Measurements from ENCODE around the gene GPR156.
"Not testable (repeated sequence)": the region's sequence is repeated elsewhere in the genome, so short reads cannot be mapped to it uniquely, and the experiment has no call there.

The GPR156 gene

DNA sequence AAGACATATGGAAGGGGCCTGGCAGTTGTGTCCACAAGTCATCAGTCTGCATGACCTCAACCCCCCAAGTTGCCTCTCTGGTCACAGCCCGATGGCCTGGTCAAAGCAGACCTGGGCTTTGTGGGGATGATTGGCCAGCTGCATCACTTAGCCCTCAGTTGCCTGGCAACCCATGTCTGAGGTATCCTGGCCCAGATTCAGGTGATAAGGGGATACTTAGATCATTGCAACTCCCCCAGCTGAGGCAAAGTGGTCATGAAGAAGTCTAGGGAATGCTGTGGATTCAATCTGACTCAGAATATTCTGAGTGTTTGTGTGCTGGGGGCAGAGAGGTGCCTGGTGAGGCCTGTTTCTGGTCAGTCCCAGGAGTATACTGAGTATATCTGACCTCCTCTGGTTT, 5.0 kb downstream of the GPR156 start:
- DNase-seq, result no peak

DNA sequence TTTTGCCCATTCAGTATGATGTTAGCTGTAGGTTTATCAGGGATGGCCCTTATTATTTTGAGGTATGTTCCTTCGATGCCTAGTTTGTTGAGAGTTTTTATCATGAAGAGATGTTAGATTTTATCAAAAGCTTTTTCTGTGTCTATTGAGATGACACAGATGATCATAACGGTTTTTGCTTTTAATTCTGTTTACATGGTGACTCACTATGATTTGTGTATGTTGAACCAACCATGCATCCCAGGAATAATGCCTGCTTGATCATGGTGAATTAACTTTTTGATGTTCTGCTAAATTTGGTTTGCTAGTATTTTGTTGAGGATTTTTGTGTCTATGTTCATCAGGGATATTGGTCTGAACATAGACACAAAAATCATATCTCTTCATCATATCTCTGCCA, 8.3 kb downstream of the GPR156 start:
- in situ Hi-C loops (cut with MboI; ENCODE audit: low pct_unique_long_range_greater_than_20kb, low sequenced_read_pairs), result no loop called here
- no peak for DNase-seq

More for the DNA sequence above, 5.0 kb downstream of the GPR156 start:
- in situ Hi-C loops (cut with MboI; ENCODE audit: low pct_unique_long_range_greater_than_20kb, low sequenced_read_pairs), result no loop called here

DNA sequence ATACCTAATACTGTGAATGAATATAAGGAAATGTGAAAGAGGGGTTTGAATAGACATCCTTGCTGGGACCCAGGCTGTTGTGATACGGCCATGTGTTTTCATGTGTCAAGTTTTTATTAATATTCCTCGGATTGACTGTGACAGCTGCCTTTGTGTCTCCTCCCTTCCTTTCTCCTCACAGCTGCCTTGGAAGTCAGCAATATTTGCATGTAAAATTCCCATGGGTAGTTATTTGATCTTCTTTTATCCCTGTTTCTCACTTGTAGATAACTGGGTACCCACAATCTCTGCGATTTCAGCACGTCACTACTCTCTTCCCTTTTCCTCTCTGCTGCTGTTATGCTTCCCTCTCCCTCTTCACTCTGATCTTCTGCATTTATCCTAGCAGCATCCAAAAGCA, 9.4 kb downstream of the GPR156 start:
- DNase-seq, result no peak
- in situ Hi-C loops (cut with MboI; ENCODE audit: low pct_unique_long_range_greater_than_20kb, low sequenced_read_pairs), result no loop called here

DNA sequence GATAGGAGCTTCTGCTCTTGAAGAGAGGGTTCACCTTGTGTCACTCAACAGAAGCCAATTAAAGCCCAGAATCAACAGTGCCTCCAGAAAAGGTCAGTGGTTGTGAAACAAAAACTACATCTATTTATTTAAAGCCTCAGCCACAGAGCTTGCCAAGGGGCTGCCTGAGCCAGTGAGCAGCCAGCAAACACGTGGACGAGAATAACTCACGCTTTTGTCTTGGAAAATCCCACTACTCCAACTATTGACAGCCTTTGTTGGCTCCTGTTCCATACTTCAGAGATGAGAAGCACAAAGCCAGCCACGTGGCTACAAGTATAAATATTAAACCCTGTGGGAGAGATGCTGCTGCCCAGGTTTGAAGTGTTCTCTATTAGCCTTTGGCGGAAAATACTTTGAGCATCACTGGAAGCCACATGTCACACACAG, 10.3 kb downstream of the GPR156 start:
- in situ Hi-C loops (cut with MboI; ENCODE audit: low pct_unique_long_range_greater_than_20kb, low sequenced_read_pairs), result no loop called here
- no peak for DNase-seq

DNA sequence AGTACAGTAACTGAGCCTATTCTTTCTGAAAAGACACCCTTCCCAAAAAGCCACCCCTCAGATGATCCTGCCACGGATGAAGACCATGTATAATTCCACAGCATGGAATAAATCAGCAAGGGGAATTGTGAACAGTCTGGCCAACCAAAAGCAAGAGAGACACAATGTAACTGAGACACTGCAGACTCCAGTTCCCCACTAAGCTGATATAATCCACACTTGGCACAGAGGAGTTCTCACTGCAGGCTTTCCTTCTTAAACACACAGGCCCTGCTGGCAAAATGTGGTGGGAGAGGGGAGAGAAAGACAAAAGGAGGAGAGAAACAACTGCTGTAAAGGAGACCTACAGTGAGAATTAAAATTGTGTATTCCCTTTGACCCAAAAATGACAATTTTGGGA, 12.7 kb downstream of the GPR156 start:
- no peak for DNase-seq
- in situ Hi-C loops (cut with MboI; ENCODE audit: low pct_unique_long_range_greater_than_20kb, low sequenced_read_pairs), result no loop called here

DNA sequence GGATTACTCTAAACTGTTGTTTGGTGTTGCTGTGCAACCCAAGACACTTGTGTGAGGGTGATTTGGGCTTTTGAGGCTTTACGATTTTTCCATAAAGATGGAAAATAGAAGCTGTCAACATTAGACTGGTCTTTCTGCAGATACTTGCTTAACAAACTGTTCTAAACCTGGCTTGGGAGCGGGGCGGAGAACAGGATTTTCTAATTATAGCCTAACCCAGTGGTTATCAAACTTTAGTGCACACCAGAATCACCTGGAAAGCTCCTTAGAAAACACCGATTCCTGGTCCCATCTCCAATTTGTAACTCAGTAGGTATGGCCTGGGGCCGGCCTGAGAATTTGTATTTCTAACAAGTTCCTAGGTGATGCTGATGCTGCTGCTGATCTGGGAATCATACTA, 19.0 kb downstream of the GPR156 start:
- in situ Hi-C loops (cut with MboI; ENCODE audit: low pct_unique_long_range_greater_than_20kb, low sequenced_read_pairs), result no loop called here
- DNase-seq, result no peak

DNA sequence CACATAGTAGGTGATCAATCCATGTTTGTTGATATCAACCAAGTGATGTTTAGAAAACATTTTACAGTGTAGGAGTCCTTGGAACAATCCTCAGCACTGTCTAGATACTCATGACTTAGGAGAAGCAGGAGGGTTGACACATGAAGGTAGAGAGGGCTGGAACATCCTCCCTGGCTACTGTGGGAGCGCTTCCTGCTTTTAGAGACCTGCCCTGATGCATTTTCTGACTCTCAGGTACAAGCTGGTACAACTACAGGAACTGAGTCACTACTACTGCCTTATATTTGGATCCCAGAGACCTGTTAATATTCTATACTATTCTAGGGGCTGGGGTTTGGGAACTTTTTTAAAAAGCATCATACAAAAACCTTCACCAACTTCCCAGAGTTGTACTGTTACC, 20.1 kb downstream of the GPR156 start:
- DNase-seq, result no peak
- in situ Hi-C loops (cut with MboI; ENCODE audit: low pct_unique_long_range_greater_than_20kb, low sequenced_read_pairs), result no loop called here

DNA sequence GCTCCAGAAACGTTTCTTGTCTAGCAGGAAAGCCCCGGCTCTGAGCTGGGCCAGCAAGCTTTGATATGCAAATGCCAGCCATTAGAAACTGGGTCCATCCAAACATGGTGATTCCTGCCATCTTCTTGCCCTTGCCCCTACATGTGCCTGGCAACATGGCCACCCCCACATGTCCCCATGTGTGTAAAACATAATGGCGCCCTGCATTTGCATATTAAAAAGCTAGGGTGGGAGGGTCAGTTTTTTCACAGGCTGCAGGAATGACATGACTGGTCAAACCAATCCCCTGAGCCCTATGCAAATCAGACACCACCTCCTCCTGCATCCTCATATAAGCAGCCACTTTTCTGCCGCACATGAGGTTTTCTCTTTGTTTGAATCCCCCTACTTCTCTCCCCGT, 21.2 kb downstream of the GPR156 start:
- DNase-seq, result no peak
- in situ Hi-C loops (cut with MboI; ENCODE audit: low pct_unique_long_range_greater_than_20kb, low sequenced_read_pairs), result no loop called here

DNA sequence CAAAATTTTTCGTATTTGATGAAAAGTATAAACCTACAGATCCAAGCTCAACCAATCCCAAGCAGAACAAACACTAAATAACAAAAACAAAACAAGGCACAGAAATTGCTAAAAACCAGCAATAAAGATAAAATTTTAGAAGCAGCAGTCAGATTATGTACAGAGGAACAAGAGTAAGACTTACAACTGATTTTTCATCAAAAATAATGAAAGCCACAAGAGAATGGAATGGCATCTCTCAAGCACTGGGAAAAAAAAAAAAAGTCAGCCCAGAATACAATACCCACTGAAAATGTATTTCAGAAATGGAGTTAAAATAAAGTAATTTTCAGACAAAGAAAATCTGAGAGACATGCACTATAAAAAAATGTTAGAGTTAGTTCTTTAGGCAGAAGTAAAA, 27.0 kb downstream of the GPR156 start:
- DNase-seq, result no peak
- in situ Hi-C loops (cut with MboI; ENCODE audit: low pct_unique_long_range_greater_than_20kb, low sequenced_read_pairs), result no loop called here

DNA sequence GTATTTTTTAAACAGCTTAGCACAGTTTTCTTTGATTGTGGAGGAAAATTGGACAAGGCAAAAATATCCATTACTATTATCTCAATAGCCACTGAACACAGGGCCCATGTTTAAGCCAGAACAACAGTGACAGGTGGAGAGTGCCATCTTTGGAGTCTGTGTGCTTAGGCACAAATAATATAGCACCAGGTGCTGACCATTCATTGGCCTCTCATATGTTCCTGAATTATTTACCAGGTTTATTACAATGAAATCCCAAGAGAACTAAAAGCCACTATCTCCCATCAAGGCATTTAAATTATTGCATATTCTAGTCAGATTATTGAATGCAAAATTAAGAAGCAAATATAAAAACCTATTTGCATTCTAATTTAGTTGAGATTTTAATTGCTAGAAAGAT, 39.6 kb downstream of the GPR156 start:
- in situ Hi-C loops (cut with MboI; ENCODE audit: low pct_unique_long_range_greater_than_20kb, low sequenced_read_pairs), result loop anchor here (25.0 kb wide), 1 partner anchor 317 kb away; no protein-coding TSS in a partner anchor
- no peak for DNase-seq

DNA sequence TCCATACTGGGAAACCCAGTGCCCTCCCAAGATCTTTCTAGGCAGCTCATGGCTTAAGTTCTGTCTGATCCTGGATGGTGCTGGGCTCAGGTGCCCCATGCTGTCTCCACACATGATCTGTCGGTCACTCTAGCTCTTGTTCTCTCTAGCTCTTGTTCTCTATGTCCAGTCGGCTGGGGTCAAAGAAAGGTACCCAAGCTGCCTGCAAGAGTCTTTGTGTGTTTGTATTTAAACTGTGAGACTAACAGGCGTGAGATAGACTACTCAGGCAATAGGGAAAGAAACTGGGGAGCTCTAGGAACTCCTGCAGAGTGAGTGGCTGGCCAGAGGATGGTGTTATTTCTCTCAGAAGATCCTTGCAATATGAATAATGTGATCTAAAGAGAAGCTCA, 40.2 kb downstream of the GPR156 start:
- in situ Hi-C loops (cut with MboI; ENCODE audit: low pct_unique_long_range_greater_than_20kb, low sequenced_read_pairs), result loop anchor here (25.0 kb wide), 1 partner anchor 317 kb away; no protein-coding TSS in a partner anchor
- DNase-seq, result no peak

DNA sequence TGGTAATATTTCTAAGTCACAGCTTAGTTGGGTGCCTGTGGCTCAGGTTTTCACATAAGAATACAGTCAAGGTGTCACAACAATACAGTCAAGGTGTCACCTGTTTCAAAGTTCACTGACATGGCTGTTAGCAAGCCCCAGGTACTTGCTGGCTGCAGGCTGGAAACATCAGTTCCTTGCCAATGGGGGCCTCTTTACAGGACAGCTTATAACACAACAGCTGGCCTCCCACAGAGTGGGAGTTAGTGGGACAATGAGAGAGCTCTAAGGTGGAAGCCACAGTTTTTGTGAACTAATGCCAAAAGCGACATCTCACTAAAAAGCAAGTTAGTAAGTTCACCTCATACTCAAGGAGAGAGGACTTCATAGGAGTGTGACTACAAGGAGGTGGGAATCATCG, 45.4 kb downstream of the GPR156 start:
- DNase-seq, result no peak
- in situ Hi-C loops (cut with MboI; ENCODE audit: low pct_unique_long_range_greater_than_20kb, low sequenced_read_pairs), result loop anchor here (25.0 kb wide), 1 partner anchor 323 kb away; no protein-coding TSS in a partner anchor

DNA sequence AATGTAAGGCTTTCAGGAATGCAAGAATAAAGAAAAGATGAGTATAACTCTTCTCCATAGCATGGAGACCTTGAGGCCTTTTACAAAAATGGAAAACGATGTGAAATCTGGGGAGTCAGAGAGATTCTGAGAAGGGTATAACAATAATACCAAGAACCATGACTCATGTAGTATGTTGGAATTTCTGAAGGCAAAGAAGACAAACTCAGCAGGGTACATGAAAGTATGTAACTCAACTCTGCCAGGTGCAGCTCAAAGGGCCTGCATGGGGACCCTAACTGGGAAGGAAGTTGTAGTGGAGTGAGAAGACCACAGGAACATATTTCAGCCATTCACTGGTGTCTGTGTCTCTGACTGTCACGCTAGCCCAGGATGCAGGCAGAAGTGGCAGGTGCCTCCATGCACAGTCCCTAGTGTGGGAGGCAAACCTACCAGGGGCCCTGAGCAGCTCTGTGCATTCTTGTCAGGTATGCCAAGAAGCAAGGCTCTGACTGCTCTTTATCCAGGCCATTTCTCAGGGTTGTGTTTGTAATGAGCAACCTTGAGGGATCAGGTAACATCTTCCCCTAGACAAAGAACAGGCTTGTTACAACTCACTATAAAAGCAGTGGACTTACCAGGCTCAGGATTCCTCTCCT, 57.2 kb downstream of the GPR156 start:
- in situ Hi-C loops (cut with MboI; ENCODE audit: low pct_unique_long_range_greater_than_20kb, low sequenced_read_pairs), result loop anchor here (25.0 kb wide), 1 partner anchor 334 kb away; no protein-coding TSS in a partner anchor
- DNase-seq, result no peak

DNA sequence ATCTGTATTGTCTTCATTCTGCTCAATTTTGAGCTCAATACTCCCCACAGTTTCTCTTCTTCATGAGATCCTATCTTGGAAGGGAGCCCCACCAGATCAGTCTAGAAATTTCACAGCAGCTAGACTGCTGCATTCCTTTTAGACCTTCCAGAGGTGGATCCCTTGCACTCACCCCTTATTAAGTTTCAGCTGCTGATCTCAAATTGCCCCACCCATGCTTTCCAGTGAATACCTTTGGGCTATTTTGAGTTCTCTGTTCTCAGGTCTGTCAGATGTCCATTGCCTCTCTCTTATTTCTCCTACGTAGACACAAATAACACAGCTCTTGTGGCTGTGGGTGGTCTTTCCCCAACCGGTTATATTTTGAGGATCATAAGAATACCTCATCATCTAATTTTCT, 60.8 kb downstream of the GPR156 start:
- no peak for DNase-seq
- in situ Hi-C loops (cut with MboI; ENCODE audit: low pct_unique_long_range_greater_than_20kb, low sequenced_read_pairs), result no loop called here

DNA sequence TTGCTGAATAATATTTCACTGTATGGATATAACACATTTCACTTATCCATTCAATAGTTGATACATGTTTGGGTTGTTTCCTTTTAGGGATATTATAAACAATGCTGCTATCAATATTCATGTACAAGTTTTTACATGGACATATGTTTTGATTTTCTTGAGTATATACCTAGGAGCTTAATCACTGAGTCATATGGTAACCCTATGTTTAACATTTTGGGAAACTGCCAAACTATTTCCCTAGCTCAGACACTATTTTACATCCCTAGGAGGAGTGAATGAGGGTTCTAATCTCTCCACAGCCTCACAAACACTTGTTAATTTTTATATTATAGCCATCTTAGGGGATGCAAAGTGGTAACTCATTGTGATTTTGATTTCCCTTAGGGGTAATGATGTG, 66.0 kb downstream of the GPR156 start:
- in situ Hi-C loops (cut with MboI; ENCODE audit: low pct_unique_long_range_greater_than_20kb, low sequenced_read_pairs), result no loop called here
- DNase-seq, result no peak

DNA sequence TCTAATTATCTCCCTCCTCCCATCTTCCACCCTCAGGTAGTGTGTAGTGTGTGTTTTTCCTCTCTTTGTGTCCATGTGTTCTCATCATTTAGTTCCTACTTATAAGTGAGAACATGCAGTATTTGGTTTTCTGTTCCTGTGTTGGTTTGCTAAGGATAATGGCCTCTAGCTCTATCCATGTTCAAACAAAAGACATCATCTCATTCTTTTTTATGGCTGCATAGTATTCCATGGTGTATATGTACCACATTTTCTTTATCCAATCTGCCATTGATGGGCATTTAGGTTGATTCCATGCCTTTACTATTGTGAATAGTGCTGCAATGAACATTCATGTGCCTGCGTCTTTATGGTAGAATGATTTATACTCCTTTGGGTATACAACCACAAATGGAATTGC, 68.4 kb downstream of the GPR156 start:
- DNase-seq; in situ Hi-C loops (cut with MboI; ENCODE audit: low pct_unique_long_range_greater_than_20kb, low sequenced_read_pairs): not testable (repeated sequence)

DNA sequence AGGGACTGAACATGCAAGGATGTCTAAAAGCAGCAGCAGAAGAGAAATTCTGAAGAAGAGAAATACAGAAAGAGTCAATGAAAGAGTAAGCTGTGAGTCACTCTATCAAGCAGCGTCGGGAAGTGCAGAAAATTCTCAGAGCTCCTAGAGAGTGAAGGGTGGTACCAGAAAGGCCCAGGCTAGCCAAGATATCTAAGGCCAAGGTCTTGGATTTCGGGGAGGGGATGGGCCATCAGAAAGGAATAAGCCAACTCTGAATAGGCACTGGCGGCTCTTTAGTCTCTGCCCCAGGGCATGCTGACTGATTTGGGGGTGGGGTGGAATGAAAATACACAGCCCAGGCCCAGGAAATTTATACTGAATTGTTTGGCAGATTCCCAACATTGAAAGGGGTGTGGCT, 70.8 kb downstream of the GPR156 start:
- no peak for DNase-seq
- in situ Hi-C loops (cut with MboI; ENCODE audit: low pct_unique_long_range_greater_than_20kb, low sequenced_read_pairs), result no loop called here

DNA sequence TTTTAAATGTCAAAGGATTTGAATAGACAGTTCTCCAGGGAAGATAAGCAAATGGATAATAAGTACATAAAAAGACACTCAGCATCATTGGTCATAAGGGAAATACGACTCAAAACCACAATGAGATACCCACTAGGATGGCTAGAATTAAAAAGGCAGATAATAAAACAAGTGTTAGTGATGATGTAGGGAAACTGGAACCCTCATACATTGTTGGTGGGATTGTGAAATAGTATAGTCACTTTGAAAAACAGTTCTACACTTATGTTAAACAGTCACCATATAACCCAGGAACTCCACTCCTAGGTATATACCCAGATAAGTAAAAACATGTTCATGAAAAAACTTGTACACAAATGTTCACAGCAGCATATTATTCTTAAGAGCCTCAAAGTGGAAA, 72.5 kb downstream of the GPR156 start:
- no peak for DNase-seq
- in situ Hi-C loops (cut with MboI; ENCODE audit: low pct_unique_long_range_greater_than_20kb, low sequenced_read_pairs), result no loop called here

DNA sequence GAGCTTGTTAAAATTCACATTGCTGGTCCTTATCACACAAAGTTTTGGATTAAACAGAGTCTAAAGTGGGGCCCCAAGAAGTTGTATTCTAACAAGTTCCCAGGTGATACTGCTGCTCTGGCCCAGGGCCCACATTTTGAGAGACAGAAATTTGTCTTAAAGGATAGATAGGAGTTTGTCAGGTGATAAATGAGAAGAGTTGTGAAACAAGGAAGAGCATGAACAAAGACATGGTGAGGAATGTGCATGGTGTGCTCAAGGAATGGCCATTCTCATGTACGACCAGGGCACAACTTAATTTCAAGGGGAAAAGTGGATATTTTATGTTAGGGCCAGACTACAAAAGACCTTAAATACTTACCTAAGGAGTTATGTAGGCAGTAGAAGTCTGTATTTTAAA, 75.6 kb downstream of the GPR156 start:
- no peak for DNase-seq
- in situ Hi-C loops (cut with MboI; ENCODE audit: low pct_unique_long_range_greater_than_20kb, low sequenced_read_pairs), result no loop called here

DNA sequence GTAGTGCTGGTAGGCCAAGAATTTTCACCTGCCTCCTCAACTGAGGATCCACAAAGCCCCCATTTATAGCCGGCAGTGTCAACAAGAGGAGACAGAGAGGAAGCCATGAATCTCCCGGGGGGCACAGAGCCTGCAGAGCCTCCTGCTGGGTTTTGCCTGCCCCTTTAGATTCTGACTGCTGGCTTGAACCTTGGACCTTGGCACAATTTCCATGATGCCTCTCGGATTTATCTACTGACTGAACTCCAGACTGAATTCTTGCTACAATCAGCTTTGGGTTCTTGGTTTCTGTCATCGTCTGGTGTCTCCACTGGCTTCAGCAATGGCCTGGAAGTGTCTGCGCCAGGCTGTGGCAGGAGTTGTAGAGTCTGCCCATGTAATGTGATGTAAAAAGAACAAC, 80.7 kb downstream of the GPR156 start:
- no peak for DNase-seq
- in situ Hi-C loops (cut with MboI; ENCODE audit: low pct_unique_long_range_greater_than_20kb, low sequenced_read_pairs), result no loop called here

DNA sequence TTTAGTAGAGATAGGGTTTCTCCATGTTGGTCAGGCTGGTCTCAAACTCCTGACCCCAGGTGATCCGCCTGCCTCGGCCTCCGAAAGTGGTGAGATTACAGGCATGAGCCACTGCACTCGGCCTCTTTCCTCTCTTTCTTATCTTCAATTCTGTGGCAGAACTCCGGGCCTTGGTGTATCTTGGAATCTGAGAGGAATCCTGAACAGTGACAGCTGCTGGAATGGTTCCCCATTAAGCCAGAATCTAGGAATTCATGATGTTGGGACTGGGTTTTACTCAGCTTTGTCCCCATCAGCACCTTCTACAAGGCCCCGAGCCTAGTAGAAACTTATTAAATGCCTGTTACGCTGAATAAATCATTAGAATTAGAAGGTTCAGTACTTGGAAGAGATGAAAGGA, 81.4 kb downstream of the GPR156 start:
- DNase-seq, result no peak
- in situ Hi-C loops (cut with MboI; ENCODE audit: low pct_unique_long_range_greater_than_20kb, low sequenced_read_pairs), result no loop called here

All from KBM-7 (cell line).